ENCODE results near the gene RNF31.
"Not testable (repeated sequence)": the region's sequence is repeated elsewhere in the genome, so short reads cannot be mapped to it uniquely, and the experiment has no call there.

RNF31 gene

DNA sequence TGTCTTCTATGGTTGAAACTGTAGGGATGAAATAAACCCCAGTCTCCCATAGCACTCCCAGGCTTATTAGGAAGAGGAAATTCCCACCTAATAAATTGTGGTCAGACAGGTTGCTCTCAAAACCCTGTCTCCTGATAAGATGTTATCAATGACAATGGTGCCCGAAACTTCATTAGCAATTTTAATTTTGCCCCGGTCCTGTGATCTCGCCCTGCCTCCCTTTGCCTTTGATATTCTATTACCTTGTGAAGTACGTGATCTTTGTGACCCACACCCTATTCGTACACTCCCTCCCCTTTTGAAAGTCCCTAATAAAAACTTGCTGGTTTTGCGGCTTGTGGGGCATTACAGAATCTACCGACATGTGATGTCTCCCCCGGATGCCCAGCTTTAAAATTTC is 55.2 kb downstream of the RNF31 start:
- DNase-seq (ENCODE audit: low read depth), result not testable (repeated sequence)

DNA sequence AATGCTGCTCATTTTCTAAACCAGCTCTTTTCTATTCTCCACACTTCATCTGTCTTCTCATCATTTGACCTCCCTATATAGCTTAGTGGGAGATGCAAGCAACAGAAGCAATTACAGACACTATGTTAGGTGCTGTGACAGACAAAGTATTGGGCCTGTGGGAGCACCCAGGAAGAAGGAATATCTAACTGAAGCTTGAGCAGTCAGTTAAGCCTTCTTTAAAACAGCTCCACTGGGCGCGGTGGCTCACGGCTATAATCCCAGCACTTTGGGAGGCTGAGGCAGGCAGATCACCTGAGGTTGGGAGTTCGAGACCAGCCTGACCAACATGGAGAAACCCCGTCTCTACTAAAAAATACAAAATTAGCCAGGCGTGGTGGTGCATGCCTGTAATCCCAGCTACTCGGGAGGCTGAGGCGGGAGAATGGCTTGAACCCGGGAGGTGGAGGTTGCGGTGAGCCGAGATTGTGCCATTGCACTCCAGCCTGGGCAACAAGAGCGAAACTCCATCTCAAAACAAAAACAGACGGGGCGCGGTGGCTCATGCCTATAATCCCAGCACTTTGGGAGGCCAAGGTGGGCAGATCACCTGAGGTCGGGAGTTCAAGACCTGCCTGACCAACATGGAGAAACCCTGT is 56.1 kb downstream of the RNF31 start:
- not testable (repeated sequence) for DNase-seq (ENCODE audit: low read depth)

DNA sequence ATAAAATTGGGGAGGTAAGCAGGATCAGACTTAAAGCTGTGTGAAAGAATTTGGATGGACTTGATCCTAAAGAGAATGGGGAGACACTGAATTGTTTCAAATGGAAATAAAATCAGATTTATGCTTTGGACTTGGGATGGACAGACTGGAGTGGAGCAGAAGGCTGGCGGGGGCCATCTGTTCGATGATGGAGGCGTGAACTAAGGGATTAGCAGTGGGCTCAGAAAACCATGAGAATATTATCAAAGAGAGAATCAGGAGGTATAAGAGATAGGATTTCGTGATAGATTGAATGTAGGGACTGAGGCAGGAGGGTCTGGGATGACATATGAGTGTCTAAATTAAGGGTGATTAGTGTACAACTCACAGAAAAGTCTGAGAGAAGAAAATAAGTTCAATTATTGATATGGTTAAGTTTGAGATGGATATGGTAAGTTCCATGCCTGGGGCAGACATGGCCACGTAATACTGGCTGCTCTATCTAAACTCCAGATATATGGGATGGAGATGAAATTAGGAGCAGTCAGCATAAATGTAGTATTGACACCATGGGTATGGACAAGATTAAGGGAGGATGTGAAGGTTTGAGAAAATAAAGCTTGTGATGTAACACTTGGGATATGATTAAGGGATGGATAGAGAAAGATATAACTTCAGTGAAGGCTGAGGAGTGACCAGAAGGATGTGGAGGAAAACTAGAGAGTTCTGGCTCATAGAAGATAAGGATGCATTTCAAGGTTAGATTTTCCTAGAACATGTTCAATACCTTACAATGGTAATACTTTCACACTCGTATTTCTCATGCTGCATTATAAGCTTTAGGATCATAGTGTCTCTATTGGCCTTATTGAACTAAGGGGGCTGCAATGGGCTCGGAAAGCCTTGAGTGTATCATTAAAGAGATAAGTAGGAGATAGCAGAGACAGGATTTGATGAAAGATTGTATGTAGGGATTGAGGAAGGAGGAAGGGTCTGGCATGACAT is 57.2 kb downstream of the RNF31 start:
- no peak for DNase-seq (ENCODE audit: low read depth)

DNA sequence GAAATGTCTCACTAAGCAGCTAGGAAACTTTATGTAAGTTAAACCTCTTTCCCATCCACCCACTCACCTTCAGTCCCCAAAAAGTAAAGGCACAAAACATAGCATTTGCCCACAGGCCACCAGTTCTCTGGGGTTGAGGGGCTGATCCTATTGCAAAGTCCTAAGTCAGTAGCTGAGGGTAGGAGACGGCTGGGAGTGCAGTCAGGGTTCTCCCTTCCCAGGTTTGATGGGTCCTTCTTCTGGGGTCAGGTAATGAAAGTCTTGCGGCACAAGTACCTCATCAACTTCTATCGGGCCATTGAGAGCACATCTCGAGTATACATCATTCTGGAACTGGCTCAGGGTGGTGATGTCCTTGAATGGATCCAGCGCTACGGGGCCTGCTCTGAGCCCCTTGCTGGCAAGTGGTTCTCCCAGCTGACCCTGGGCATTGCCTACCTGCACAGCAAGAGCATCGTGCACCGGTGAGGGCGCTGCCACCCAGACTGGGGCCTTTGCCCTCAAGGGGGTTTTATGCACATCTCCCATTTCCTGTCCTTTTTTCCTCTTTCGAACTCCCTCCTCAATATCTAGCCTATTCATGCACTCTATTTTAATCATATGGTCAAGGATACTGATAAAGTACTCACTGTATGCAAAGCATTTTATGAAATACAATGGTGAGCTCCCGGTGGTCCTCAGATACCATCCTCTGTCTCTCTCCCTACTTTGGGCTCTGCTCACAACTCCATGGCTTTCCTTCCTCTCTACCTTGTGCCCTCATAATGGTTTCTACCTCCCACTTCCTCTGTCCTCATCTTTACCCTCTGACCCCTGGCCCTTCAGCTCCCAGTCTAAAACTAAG is 59.2 kb downstream of the RNF31 start:
- DNase-seq (ENCODE audit: low read depth), result no peak

DNA sequence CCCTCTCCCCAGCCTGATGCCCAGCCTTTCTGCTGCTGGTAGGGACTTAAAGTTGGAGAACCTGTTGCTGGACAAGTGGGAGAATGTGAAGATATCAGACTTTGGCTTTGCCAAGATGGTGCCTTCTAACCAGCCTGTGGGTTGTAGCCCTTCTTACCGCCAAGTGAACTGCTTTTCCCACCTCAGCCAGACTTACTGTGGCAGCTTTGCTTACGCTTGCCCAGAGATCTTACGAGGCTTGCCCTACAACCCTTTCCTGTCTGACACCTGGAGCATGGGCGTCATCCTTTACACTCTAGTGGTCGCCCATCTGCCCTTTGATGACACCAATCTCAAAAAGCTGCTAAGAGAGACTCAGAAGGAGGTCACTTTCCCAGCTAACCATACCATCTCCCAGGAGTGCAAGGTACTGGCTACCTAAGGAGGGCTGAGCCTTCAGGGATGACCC is 59.8 kb downstream of the RNF31 start:
- no peak for DNase-seq (ENCODE audit: low read depth)

DNA sequence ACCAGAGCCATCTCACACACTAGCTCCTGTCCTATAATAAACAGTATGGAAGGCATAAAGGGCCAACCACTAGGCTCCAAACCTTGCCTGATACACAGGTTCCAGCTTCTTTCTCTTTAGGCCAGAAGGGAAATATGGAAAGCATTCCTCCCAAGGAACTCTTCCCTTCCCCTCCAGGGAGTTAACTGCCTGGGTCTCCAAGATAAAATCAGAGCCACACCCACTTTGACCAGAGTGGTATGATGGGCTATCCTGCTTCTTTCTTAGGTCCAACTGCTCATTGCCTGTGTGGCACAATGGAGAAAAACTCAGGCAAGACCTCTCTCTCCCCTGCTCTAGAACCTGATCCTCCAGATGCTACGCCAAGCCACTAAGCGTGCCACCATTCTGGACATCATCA is 60.3 kb downstream of the RNF31 start:
- DNase-seq (ENCODE audit: low read depth), result no peak

All from activated T-cell treated with anti-CD3 and anti-CD28 coated beads for 1 hour (primary cell).